Measurements from ENCODE around the gene RNGTT. TPM values are rescaled to one million over a fixed set of nuclear protein-coding genes. Genes with fewer than 3 reads are reported as not detected.

The RNGTT gene
- total RNA-seq, 1 donor from 2014 or later = 14.4 TPM

- H3K36me3 ChIP-seq (ENCODE audit: control insufficient read depth, insufficient read depth, low read length) = no peaks in the 10 kb centered on the region
- H3K27me3 ChIP-seq (ENCODE audit: control insufficient read depth, insufficient read depth, low read length) = no peaks in the 10 kb centered on the region
- no peak overlapping the region for H3K4me3 ChIP-seq (ENCODE audit: low read depth, low read length)
- no peak for TF ChIP-seq CTCF (IDR thresholded peaks at IDR 0.05; ENCODE audit: insufficient read depth, low read length, poor library complexity, severe bottlenecking)
- DNase-seq (ENCODE audit: low read depth) = no peak
These were observed 2.3 kb upstream of the RNGTT start for GRCh38 chr6:88965691-88966090.

DNA sequence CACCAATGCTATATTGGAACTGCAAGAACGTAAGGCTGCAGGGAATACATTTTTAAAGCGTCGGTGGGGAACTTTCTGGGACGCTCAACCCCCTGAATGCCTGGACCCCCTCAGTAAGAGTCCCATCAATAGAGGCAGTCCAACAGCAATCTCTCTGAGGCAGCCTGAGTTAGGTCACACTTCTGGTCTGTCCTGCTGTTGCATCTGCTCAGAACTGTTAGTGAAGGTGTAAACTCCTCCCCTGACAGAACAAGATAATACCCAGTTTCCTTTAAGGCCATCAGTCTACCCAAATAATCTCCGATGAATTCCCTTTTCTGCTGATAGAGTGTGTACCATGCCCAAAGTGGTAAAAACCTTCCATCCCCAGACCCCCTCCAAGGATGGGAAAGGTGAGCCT, 1.1 kb upstream of the RNGTT start:
- no peaks in the 10 kb centered on the region for H3K27me3 ChIP-seq (ENCODE audit: control insufficient read depth, insufficient read depth, low read length)
- H3K4me3 ChIP-seq (ENCODE audit: low read depth, low read length) = peak overlapping the region; percentile 59
- DNase-seq (ENCODE audit: low read depth) = no peak
- TF ChIP-seq CTCF (IDR thresholded peaks at IDR 0.05; ENCODE audit: insufficient read depth, low read length, poor library complexity, severe bottlenecking) = no peak
- no peaks in the 10 kb centered on the region for H3K36me3 ChIP-seq (ENCODE audit: control insufficient read depth, insufficient read depth, low read length)

- H3K27me3 ChIP-seq (ENCODE audit: control insufficient read depth, insufficient read depth, low read length) = no peaks in the 10 kb centered on the region
- H3K4me3 ChIP-seq (ENCODE audit: low read depth, low read length) = no peak overlapping the region
- TF ChIP-seq CTCF (IDR thresholded peaks at IDR 0.05; ENCODE audit: insufficient read depth, low read length, poor library complexity, severe bottlenecking) = no peak
- no peaks in the 10 kb centered on the region for H3K36me3 ChIP-seq (ENCODE audit: control insufficient read depth, insufficient read depth, low read length)
- no peak for DNase-seq (ENCODE audit: low read depth)
These were observed 4.6 kb downstream of the RNGTT start for GRCh38 chr6:88958842-88959241.

DNA sequence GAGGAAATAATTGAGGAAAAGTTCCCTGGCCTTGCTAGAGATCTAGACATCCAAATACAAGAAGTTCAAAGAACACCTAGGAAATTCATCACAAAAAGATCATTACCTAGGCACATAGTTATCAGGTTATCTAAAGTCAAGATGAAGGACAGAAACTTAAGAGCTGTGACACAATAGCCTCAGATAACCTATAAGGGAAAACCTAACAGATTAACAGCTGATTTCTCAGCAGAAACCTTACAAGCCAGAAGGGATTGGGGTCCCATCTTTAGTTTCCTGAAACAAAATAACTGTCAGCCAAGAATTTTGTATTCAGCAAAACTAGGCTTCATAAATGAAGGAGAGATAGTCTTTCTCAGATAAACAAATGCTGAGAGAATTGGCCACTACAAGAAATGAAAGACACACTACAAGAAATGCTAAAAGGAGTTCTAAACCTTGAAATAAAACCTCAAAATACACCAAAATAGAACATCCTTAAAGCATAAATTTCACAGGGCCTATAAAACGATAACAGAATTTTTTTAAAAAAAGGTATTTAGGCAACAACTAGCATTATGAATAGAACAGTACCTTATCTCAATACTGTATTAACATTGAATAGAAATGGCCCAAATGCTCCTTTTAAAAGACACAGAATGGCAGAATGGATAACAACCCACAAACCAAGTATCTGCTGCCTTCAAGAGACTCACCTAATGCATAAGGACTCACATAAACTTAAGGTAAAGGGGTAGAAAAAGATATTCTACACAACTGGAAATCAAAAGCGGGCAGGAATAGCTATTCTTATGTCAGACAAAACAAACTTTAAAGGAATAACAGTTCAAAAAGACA, 9.7 kb downstream of the RNGTT start:
- Histone ChIP-seq H3K36me3 (ENCODE audit: control insufficient read depth, insufficient read depth, low read length) (no peaks in the 10 kb centered on the region), H3K4me3 (ENCODE audit: low read depth, low read length) (no peak overlapping the region), H3K27me3 (ENCODE audit: control insufficient read depth, insufficient read depth, low read length) (no peaks in the 10 kb centered on the region)
- no peak for TF ChIP-seq CTCF (IDR thresholded peaks at IDR 0.05; ENCODE audit: insufficient read depth, low read length, poor library complexity, severe bottlenecking)
- no peak for DNase-seq (ENCODE audit: low read depth)

DNA sequence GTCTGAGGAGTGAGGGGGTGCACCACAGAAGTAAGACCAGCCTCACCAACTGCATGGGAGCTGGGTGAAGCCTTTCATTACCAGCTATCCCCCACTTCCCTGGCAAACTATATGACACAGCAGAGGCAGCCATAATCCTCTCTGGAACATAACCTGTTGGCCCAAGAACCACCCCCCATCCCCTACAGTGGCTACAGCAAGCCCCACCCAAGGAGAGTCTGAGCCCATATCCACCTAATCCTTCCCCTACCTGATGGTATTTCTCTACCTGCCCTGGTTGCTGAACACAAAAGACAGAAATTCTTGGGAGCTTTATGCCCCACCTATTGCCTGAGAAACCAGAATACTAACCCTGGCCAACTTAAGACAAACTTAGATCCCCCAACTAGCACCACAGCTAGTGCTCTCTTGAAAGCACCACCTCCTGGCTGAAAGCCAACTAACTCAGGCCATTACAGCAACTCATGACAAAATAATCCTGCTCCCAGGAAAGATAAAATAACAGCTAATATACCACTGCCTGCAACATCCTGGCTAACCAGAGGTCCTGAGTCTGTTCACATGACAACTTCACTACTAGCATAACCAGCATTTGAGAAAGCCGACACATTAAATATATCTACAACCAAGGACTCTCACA, 11.2 kb downstream of the RNGTT start:
- Histone ChIP-seq H3K36me3 (ENCODE audit: control insufficient read depth, insufficient read depth, low read length) (no peaks in the 10 kb centered on the region), H3K27me3 (ENCODE audit: control insufficient read depth, insufficient read depth, low read length) (no peaks in the 10 kb centered on the region), H3K4me3 (ENCODE audit: low read depth, low read length) (no peak overlapping the region)
- no peak for DNase-seq (ENCODE audit: low read depth)
- no peak for TF ChIP-seq CTCF (IDR thresholded peaks at IDR 0.05; ENCODE audit: insufficient read depth, low read length, poor library complexity, severe bottlenecking)
